HG03196 (cell line): ENCODE measurements around the gene MED7.

Experiments used
- ATAC-seq: cut with Tn5 transposase; IDR thresholded peaks from one replicate; pipeline ENCODE4 v1.9.1; 2021; ENCODE audit not compliant: unreplicated experiment

Gene MED7

GRCh38 chr5:157164521-157164920 lies 21.9 kb upstream of the MED7 start:
- no peak for ATAC-seq

GRCh38 chr5:157162919-157163510 lies 20.4 kb upstream of the MED7 start:
- ATAC-seq, result no peak

- no peak for ATAC-seq
Observed at GRCh38 chr5:157161996-157162395, 19.3 kb upstream of the MED7 start.

- ATAC-seq, result no peak
Observed at GRCh38 chr5:157160001-157160400, 17.3 kb upstream of the MED7 start.

- no peak for ATAC-seq
Observed at GRCh38 chr5:157159209-157159751, 16.6 kb upstream of the MED7 start.

GRCh38 chr5:157157293-157157891 lies 14.7 kb upstream of the MED7 start:
- ATAC-seq, result no peak

- ATAC-seq, result no peak
Observed at GRCh38 chr5:157155297-157155696, 12.6 kb upstream of the MED7 start.

GRCh38 chr5:157150995-157151394 lies 8.3 kb upstream of the MED7 start:
- no peak for ATAC-seq

- ATAC-seq, result peak; percentile 53
Observed at GRCh38 chr5:157148734-157149615, 6.3 kb upstream of the MED7 start.

GRCh38 chr5:157143127-157143971 lies 684 bp upstream of the MED7 start:
- peak; percentile 45 for ATAC-seq

- no peak for ATAC-seq
Observed at GRCh38 chr5:157137691-157138090, 5.0 kb downstream of the MED7 start.

- no peak for ATAC-seq
Observed at GRCh38 chr5:157132281-157132612, 10.4 kb downstream of the MED7 start.

- no peak for ATAC-seq
Observed at GRCh38 chr5:157130925-157131324, 11.7 kb downstream of the MED7 start.

GRCh38 chr5:157121709-157122108 lies 21.0 kb downstream of the MED7 start:
- no peak for ATAC-seq

- no peak for ATAC-seq
Observed at GRCh38 chr5:157120102-157120501, 22.6 kb downstream of the MED7 start.

- peak; percentile 73 for ATAC-seq
Observed at GRCh38 chr5:157116483-157116954, 26.1 kb downstream of the MED7 start.

- no peak for ATAC-seq
Observed at GRCh38 chr5:157115502-157115901, 27.2 kb downstream of the MED7 start.

GRCh38 chr5:157115012-157115411 lies 27.7 kb downstream of the MED7 start:
- no peak for ATAC-seq

GRCh38 chr5:157113002-157113401 lies 29.7 kb downstream of the MED7 start:
- ATAC-seq, result no peak

GRCh38 chr5:157109744-157110143 lies 32.9 kb downstream of the MED7 start:
- ATAC-seq, result peak; percentile 58

- ATAC-seq, result peak; percentile 88
Observed at GRCh38 chr5:157108976-157109375, 33.7 kb downstream of the MED7 start, which contains the start of gene HAVCR2. TSS of gene HAVCR2 (minus strand) at chr5:157109044. CDS start at chr5:157108983, 61 bp downstream.
